ENCODE results near the gene TMOD3.

DNA sequence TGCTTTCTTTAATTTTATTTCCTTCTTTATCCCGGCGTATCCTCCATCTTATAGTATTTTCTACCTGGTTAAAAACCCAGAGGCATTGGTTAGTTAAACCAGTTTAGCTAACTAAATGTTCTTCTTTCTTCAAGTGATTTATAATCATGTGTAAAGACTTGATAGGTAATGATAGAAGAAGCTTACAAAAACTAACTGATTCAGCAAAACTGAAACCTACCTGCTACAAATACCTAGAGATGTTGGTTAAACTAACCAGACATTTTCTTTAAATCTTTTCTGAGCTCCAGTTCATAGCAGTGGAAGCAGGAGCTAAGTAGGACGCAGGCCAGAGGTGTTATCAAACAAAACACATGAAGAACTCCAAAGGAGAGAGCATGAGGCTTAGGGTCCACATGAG is 97.4 kb downstream of the TMOD3 start:
- TF ChIP-seq POLR2AphosphoS5 (IDR thresholded peaks at IDR 0.05; ENCODE audit: borderline replicate concordance, low read depth, low read length): no peak
- no peak for TF ChIP-seq EZH2 (IDR thresholded peaks at IDR 0.05)
